Measurements from ENCODE around the gene MRPL43.

MRPL43 gene

DNA sequence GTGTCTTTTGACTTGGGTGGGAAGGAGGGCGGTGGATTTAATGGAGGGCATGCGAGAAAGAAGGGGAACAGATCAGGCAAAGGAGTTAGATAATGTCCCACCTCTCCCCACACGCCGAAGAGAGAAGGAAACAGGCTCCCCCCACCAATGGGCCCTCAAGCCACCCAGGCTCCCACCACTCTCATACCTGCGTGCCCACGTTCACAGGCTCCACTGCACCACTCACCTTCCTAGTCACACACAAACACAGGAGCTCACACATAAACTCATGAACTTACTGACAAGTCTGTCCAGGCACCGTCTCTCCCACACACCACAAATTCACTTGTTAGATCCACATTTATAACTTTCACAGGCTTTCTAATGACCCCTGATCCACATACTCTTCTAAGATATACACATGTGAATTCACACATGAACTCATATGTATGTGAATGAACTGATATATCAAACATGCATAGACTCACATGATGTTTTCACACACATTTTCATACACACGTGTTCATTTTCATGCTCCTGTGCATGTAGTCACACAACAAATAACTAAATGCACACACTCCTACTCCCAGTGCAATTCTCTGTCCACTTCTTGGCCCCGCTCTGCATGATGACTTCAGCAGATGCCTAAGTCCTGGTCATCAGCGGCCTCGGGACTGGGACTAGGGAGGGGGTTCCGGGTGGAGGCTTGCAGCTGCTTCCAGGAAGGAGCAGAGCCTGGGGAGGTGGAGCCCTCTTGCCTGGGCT lies 13.8 kb upstream of the MRPL43 start:
- no peak overlapping the region for H3K4me2 ChIP-seq (ENCODE audit: low read depth, low read length, poor library complexity, severe bottlenecking)
- H3K79me2 ChIP-seq (ENCODE audit: insufficient read depth, low read length): no peaks in the 10 kb centered on the region
- H3K9ac ChIP-seq (ENCODE audit: low read length): no peak overlapping the region

GRCh38 chr10:101000127-101000914 lies 13.0 kb upstream of the MRPL43 start:
- Histone ChIP-seq H3K27ac (ENCODE audit: low read depth, low read length) (no peak overlapping the region), H4K20me1 (ENCODE audit: low read depth, low read length) (no peaks in the 10 kb centered on the region), H3K79me2 (ENCODE audit: insufficient read depth, low read length) (no peaks in the 10 kb centered on the region), H3K9me3 (ENCODE audit: insufficient read depth, low read length) (no peaks in the 10 kb centered on the region), H3K36me3 (ENCODE audit: low read length) (no peaks in the 10 kb centered on the region), H3K4me3 (ENCODE audit: insufficient read depth, low read length, poor library complexity, severe bottlenecking) (no peak overlapping the region), H3K9me2 (replicated peaks; ENCODE audit: insufficient read depth, low read length) (no peaks in the 10 kb centered on the region), H2AFZ (ENCODE audit: low read depth, low read length, severe bottlenecking) (no peak overlapping the region), H3K4me2 (ENCODE audit: low read depth, low read length, poor library complexity, severe bottlenecking) (no peak overlapping the region), H3F3A (ENCODE audit: insufficient read depth) (peaks cover 25% of the 10 kb centered on the region), H3K27me3 (ENCODE audit: low read length) (no peaks in the 10 kb centered on the region), H3K9ac (ENCODE audit: low read length) (no peak overlapping the region)
- no peak for TF ChIP-seq EZH2phosphoT487 (conservative IDR thresholded peaks at IDR 0.05; ENCODE audit: low read length)
- TF ChIP-seq CTCF (IDR thresholded peaks at IDR 0.05; ENCODE audit: insufficient read depth, low read length, poor library complexity, severe bottlenecking): no peak

More for the DNA sequence above, 13.8 kb upstream of the MRPL43 start:
- Histone ChIP-seq H3K27ac (ENCODE audit: low read depth, low read length) (no peak overlapping the region), H3K36me3 (ENCODE audit: low read length) (no peaks in the 10 kb centered on the region), H3F3A (ENCODE audit: insufficient read depth) (peaks cover 17% of the 10 kb centered on the region), H2AFZ (ENCODE audit: low read depth, low read length, severe bottlenecking) (no peak overlapping the region), H3K9me3 (ENCODE audit: insufficient read depth, low read length) (no peaks in the 10 kb centered on the region), H3K4me3 (ENCODE audit: insufficient read depth, low read length, poor library complexity, severe bottlenecking) (no peak overlapping the region), H3K27me3 (ENCODE audit: low read length) (no peaks in the 10 kb centered on the region), H3K9me2 (replicated peaks; ENCODE audit: insufficient read depth, low read length) (no peaks in the 10 kb centered on the region), H4K20me1 (ENCODE audit: low read depth, low read length) (no peaks in the 10 kb centered on the region)
- TF ChIP-seq EZH2phosphoT487 (conservative IDR thresholded peaks at IDR 0.05; ENCODE audit: low read length): no peak
- TF ChIP-seq CTCF (IDR thresholded peaks at IDR 0.05; ENCODE audit: insufficient read depth, low read length, poor library complexity, severe bottlenecking): no peak

GRCh38 chr10:100999742-101000126 lies 12.4 kb upstream of the MRPL43 start, which contains the start of gene LZTS2:
Gene LZTS2 (plus strand): TSS chr10:100999808. CDS start chr10:101002539, 2,731 bp downstream.
- H3K27ac ChIP-seq (ENCODE audit: low read depth, low read length): peak within 1 kb of the TSS; percentile 75
- H3F3A ChIP-seq (ENCODE audit: insufficient read depth): peaks cover 31% of the 10 kb centered on the region
- no peak for TF ChIP-seq EZH2phosphoT487 (conservative IDR thresholded peaks at IDR 0.05; ENCODE audit: low read length)
- TF ChIP-seq CTCF (IDR thresholded peaks at IDR 0.05; ENCODE audit: insufficient read depth, low read length, poor library complexity, severe bottlenecking): no peak
- no peaks in the 10 kb centered on the region for H3K79me2 ChIP-seq (ENCODE audit: insufficient read depth, low read length)
- H3K9me2 ChIP-seq (replicated peaks; ENCODE audit: insufficient read depth, low read length): no peaks in the 10 kb centered on the region
- H3K4me2 ChIP-seq (ENCODE audit: low read depth, low read length, poor library complexity, severe bottlenecking): peak within 1 kb of the TSS; percentile 86
- peak within 1 kb of the TSS; percentile 46 for H2AFZ ChIP-seq (ENCODE audit: low read depth, low read length, severe bottlenecking)
- H3K27me3 ChIP-seq (ENCODE audit: low read length): no peaks in the 10 kb centered on the region
- H3K9me3 ChIP-seq (ENCODE audit: insufficient read depth, low read length): no peaks in the 10 kb centered on the region
- H3K9ac ChIP-seq (ENCODE audit: low read length): peak within 1 kb of the TSS; percentile 71
- H3K36me3 ChIP-seq (ENCODE audit: low read length): no peaks in the 10 kb centered on the region
- H3K4me3 ChIP-seq (ENCODE audit: insufficient read depth, low read length, poor library complexity, severe bottlenecking): peak within 1 kb of the TSS; percentile 79
- H4K20me1 ChIP-seq (ENCODE audit: low read depth, low read length): no peaks in the 10 kb centered on the region
